Measurements from ENCODE around the gene APOBEC3F. TPM values are rescaled to one million over a fixed set of nuclear protein-coding genes. Genes with fewer than 3 reads are reported as not detected.

APOBEC3F gene
- total and polyA plus RNA-seq, 10 of the 15 experiments (the other 5 are each of a cell fraction or from before 2014, with no cell fraction given), result 7.4 to 29.1 (median 12.8) TPM

DNA sequence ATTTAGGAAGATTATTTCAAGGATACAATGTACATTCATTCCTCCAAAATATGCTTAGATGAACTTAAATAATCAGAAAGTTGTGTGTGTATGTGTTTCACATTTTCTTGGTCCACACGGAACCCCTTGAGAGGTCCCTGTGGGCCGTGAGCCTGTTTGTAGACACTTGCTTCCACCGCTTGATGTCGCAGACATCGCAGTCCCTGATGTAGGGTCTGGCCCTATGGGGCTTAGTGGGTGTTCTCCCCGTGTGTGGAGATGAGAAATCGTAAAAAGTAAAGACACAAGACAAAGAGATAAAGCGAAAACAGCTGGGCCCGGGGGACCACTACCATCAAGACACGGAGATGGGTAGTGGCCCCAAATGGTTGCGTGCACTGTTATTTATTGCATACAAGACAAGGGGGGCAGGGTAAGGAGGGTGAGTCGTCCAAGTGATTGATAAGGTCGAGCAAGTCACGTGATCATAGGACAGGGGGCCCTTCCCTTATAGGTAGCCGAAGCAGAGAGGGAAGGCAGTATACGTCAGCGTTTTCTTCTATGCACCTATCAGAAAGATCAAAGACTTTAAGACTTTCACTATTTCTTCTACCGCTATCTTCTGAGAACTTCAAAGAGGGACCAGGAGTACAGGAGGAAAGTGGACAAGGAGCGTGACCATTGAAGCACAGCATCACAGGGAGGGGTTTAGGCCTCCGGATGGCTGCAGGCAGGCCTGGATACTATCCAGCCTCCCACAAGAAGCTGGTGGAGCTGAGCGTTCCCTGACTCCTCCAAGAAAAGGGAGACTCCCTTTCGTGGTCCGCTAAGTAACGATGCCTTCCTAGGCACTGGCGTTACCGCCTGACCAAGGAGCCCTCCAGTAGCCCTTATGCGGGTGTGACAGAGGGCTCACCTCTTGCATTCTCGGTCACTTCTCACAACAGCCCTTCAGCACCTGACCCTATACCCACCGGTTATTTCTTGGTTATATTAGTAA is 27.8 kb upstream of the APOBEC3F start (continued):
- TF ChIP-seq, protein P1, sequence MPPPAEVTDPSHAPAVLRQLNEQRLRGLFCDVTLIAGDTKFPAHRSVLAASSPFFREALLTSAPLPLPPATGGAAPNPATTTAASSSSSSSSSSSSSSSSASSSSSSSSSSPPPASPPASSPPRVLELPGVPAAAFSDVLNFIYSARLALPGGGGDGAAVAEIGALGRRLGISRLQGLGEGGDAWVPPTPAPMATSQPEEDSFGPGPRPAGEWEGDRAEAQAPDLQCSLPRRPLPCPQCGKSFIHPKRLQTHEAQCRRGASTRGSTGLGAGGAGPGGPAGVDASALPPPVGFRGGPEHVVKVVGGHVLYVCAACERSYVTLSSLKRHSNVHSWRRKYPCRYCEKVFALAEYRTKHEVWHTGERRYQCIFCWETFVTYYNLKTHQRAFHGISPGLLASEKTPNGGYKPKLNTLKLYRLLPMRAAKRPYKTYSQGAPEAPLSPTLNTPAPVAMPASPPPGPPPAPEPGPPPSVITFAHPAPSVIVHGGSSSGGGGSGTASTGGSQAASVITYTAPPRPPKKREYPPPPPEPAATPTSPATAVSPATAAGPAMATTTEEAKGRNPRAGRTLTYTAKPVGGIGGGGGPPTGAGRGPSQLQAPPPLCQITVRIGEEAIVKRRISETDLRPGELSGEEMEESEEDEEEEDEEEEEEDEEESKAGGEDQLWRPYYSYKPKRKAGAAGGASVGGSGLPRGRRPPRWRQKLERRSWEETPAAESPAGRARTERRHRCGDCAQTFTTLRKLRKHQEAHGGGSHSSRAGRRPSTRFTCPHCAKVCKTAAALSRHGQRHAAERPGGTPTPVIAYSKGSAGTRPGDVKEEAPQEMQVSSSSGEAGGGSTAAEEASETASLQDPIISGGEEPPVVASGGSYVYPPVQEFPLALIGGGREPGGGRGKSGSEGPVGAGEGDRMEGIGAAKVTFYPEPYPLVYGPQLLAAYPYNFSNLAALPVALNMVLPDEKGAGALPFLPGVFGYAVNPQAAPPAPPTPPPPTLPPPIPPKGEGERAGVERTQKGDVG (CRISPR knock-in tag; IDR thresholded peaks at IDR 0.05), result no peak
- TF ChIP-seq KAT2A (conservative IDR thresholded peaks at IDR 0.05; ENCODE audit: control insufficient read depth, low read depth, low read length) (no peak), HCFC1 (IDR thresholded peaks at IDR 0.05; ENCODE audit: low read length) (no peak), SMC3 (IDR thresholded peaks at IDR 0.05; ENCODE audit: borderline replicate concordance, low read length) (no peak), SREBF2 (IDR thresholded peaks at IDR 0.05; ENCODE audit: low read length) (no peak)
- TF ChIP-seq, protein P2, sequence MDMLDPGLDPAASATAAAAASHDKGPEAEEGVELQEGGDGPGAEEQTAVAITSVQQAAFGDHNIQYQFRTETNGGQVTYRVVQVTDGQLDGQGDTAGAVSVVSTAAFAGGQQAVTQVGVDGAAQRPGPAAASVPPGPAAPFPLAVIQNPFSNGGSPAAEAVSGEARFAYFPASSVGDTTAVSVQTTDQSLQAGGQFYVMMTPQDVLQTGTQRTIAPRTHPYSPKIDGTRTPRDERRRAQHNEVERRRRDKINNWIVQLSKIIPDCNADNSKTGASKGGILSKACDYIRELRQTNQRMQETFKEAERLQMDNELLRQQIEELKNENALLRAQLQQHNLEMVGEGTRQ (IDR thresholded peaks at IDR 0.05; ENCODE audit: borderline replicate concordance, low read depth, low read length), result no peak
- TF ChIP-seq, protein P3, sequence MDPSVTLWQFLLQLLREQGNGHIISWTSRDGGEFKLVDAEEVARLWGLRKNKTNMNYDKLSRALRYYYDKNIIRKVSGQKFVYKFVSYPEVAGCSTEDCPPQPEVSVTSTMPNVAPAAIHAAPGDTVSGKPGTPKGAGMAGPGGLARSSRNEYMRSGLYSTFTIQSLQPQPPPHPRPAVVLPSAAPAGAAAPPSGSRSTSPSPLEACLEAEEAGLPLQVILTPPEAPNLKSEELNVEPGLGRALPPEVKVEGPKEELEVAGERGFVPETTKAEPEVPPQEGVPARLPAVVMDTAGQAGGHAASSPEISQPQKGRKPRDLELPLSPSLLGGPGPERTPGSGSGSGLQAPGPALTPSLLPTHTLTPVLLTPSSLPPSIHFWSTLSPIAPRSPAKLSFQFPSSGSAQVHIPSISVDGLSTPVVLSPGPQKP (IDR thresholded peaks at IDR 0.05; ENCODE audit: low read depth, low read length), result no peak
